HEK293 (cell line): Measurements from ENCODE around the gene ASIC3.

Experiments
- CTCF ChIP-seq: fragments of 450-650 bp; formaldehyde crosslinking; IDR thresholded peaks from 2 replicates; pipeline ENCODE4 v1.5.1; 2016; ENCODE audit warnings: missing biosample characterization, missing genetic modification characterization
- EGR2 ChIP-seq: fragments of 450-650 bp; formaldehyde crosslinking; IDR thresholded peaks from 2 replicates; pipeline ENCODE4 v1.5.1; 2016; ENCODE audit warnings: low read depth, missing biosample characterization, missing genetic modification characterization
- GLIS1 ChIP-seq: fragments of 450-650 bp; formaldehyde crosslinking; IDR thresholded peaks from 2 replicates; pipeline ENCODE4 v1.5.1; 2016; ENCODE audit warnings: missing biosample characterization, missing genetic modification characterization
- GLIS2 ChIP-seq: fragments of 450-650 bp; formaldehyde crosslinking; IDR thresholded peaks from 2 replicates; pipeline ENCODE4 v1.5.1; 2016; ENCODE audit warnings: missing biosample characterization, missing genetic modification characterization
- KLF1 ChIP-seq: fragments of 450-650 bp; formaldehyde crosslinking; IDR thresholded peaks from 2 replicates; pipeline ENCODE4 v1.5.1; 2016; ENCODE audit warnings: missing biosample characterization, missing genetic modification characterization
- KLF7 ChIP-seq: fragments of 450-650 bp; formaldehyde crosslinking; IDR thresholded peaks from 2 replicates; pipeline ENCODE4 v1.5.1; 2016; ENCODE audit warnings: missing biosample characterization, missing genetic modification characterization, borderline replicate concordance
- KLF8 ChIP-seq: fragments of 450-650 bp; formaldehyde crosslinking; IDR thresholded peaks from 2 replicates; pipeline ENCODE4 v1.5.1; 2016; ENCODE audit warnings: missing biosample characterization, missing genetic modification characterization
- PATZ1 ChIP-seq: fragments of 450-650 bp; formaldehyde crosslinking; IDR thresholded peaks from 2 replicates; pipeline ENCODE4 v1.5.1; 2016; ENCODE audit warnings: missing biosample characterization, missing genetic modification characterization
- SP2 ChIP-seq: fragments of 450-650 bp; formaldehyde crosslinking; IDR thresholded peaks from 2 replicates; pipeline ENCODE4 v1.5.1; 2016; ENCODE audit warnings: missing biosample characterization, missing genetic modification characterization
- SP3 ChIP-seq: fragments of 450-650 bp; formaldehyde crosslinking; IDR thresholded peaks from 2 replicates; pipeline ENCODE4 v1.5.1; 2016; ENCODE audit warnings: missing biosample characterization, missing genetic modification characterization
- ZBTB1 ChIP-seq: fragments of 450-650 bp; formaldehyde crosslinking; IDR thresholded peaks from 2 replicates; pipeline ENCODE4 v1.5.1; 2016; ENCODE audit warnings: missing biosample characterization, missing genetic modification characterization
- ZBTB17 ChIP-seq: fragments of 450-650 bp; formaldehyde crosslinking; IDR thresholded peaks from 2 replicates; pipeline ENCODE4 v1.5.1; 2016; ENCODE audit warnings: missing biosample characterization, missing genetic modification characterization
- ZBTB20 ChIP-seq: fragments of 450-650 bp; formaldehyde crosslinking; IDR thresholded peaks from 2 replicates; pipeline ENCODE4 v1.5.1; 2016; ENCODE audit warnings: missing biosample characterization, missing genetic modification characterization
- ZBTB8A ChIP-seq: fragments of 450-650 bp; formaldehyde crosslinking; IDR thresholded peaks from 2 replicates; pipeline ENCODE4 v1.5.1; 2016; ENCODE audit warnings: missing biosample characterization, missing genetic modification characterization
- ZEB2 ChIP-seq: fragments of 450-650 bp; formaldehyde crosslinking; IDR thresholded peaks from 2 replicates; pipeline ENCODE4 v1.5.1; 2016; ENCODE audit warnings: missing biosample characterization, missing genetic modification characterization
- ZFHX2 ChIP-seq: fragments of 450-650 bp; formaldehyde crosslinking; conservative IDR thresholded peaks from 2 replicates; pipeline ENCODE4 v1.5.1; 2016; ENCODE audit warnings: missing biosample characterization, missing genetic modification characterization
- ZFP3 ChIP-seq: fragments of 450-650 bp; formaldehyde crosslinking; IDR thresholded peaks from 2 replicates; pipeline ENCODE4 v1.5.1; 2016; ENCODE audit warnings: low read depth, missing biosample characterization, missing genetic modification characterization
- ZNF112 ChIP-seq: fragments of 450-650 bp; formaldehyde crosslinking; IDR thresholded peaks from 2 replicates; pipeline ENCODE4 v1.5.0; 2017; ENCODE audit warnings: missing biosample characterization, missing genetic modification characterization
- ZNF2 ChIP-seq: fragments of 450-650 bp; formaldehyde crosslinking; IDR thresholded peaks from 2 replicates; pipeline ENCODE4 v1.5.1; 2016; ENCODE audit warnings: missing biosample characterization, missing genetic modification characterization
- ZNF214 ChIP-seq: fragments of 450-650 bp; formaldehyde crosslinking; IDR thresholded peaks from 2 replicates; pipeline ENCODE4 v1.5.1; 2017; ENCODE audit warnings: missing biosample characterization, mild to moderate bottlenecking, missing genetic modification characterization, borderline replicate concordance
- ZNF239 ChIP-seq: fragments of 450-650 bp; formaldehyde crosslinking; IDR thresholded peaks from 2 replicates; pipeline ENCODE4 v1.5.1; 2016; ENCODE audit warnings: missing biosample characterization, missing genetic modification characterization
- ZNF26 ChIP-seq: fragments of 450-650 bp; formaldehyde crosslinking; IDR thresholded peaks from 2 replicates; pipeline ENCODE4 v1.5.1; 2016; ENCODE audit warnings: missing biosample characterization, missing genetic modification characterization
- ZNF302 ChIP-seq: fragments of 450-650 bp; formaldehyde crosslinking; IDR thresholded peaks from 2 replicates; pipeline ENCODE4 v1.5.1; 2016; ENCODE audit warnings: missing biosample characterization, missing genetic modification characterization, low read depth
- ZNF341 ChIP-seq: fragments of 450-650 bp; formaldehyde crosslinking; IDR thresholded peaks from 2 replicates; pipeline ENCODE4; 2016; ENCODE audit warnings: low read depth, missing biosample characterization, missing genetic modification characterization
- ZNF37A ChIP-seq: fragments of 450-650 bp; IDR thresholded peaks from 2 replicates; pipeline ENCODE4 v1.5.1; 2018; ENCODE audit warnings: missing biosample characterization, missing genetic modification characterization
- ZNF398 ChIP-seq: fragments of 450-650 bp; formaldehyde crosslinking; IDR thresholded peaks from 2 replicates; pipeline ENCODE4 v1.5.1; 2017; ENCODE audit warnings: missing biosample characterization, missing genetic modification characterization
- ZNF423 ChIP-seq: fragments of 450-650 bp; formaldehyde crosslinking; IDR thresholded peaks from 2 replicates; pipeline ENCODE4 v1.5.1; 2016; ENCODE audit warnings: missing biosample characterization, missing genetic modification characterization
- ZNF626 ChIP-seq: fragments of 450-650 bp; sonication (Bioruptor Pico); formaldehyde crosslinking; IDR thresholded peaks from 2 replicates; pipeline ENCODE4 v1.5.1; 2018; ENCODE audit warnings: missing biosample characterization, missing genetic modification characterization, inconsistent platforms
- ZNF768 ChIP-seq: fragments of 450-650 bp; formaldehyde crosslinking; IDR thresholded peaks from 2 replicates; pipeline ENCODE4 v1.5.1; 2018; ENCODE audit warnings: missing biosample characterization, mild to moderate bottlenecking, missing genetic modification characterization
- ZNF791 ChIP-seq: fragments of 450-650 bp; formaldehyde crosslinking; IDR thresholded peaks from 2 replicates; pipeline ENCODE4 v1.5.1; 2016; ENCODE audit warnings: missing biosample characterization, missing genetic modification characterization

ASIC3 gene

GRCh38 chr7:151060416-151061212 is 12.3 kb downstream of the ASIC3 start (continued):
- TF ChIP-seq PATZ1 (peak; percentile 8; the same call in 1 of the 2 replicates), ZNF398 (tag by site-specific recombination) (peak; percentile 79), ZFP3 (tag by site-specific recombination) (0 out of 2 replicates have a peak, but pooled peaks have one; percentile 54), ZNF214 (tag by site-specific recombination) (no peak), ZNF341 (tag by site-specific recombination) (peak; percentile 92), ZNF239 (no peak), ZNF768 (tag by site-specific recombination) (no peak), ZNF626 (tag by site-specific recombination) (no peak), ZFHX2 (peak; percentile 98), SP3 (tag by site-specific recombination) (peak; percentile 84), ZNF302 (tag by site-specific recombination) (no peak), ZNF423 (tag by site-specific recombination) (peak; percentile 66), KLF7 (tag by site-specific recombination) (no peak), ZNF37A (tag by site-specific recombination) (no peak), SP2 (tag by site-specific recombination) (peak; percentile 65), ZNF791 (tag by site-specific recombination) (no peak), ZBTB20 (tag by site-specific recombination) (peak; percentile 16; the same call in 1 of the 2 replicates), CTCF (tag by site-specific recombination) (peak; percentile 85), ZBTB8A (tag by site-specific recombination) (no peak), KLF8 (tag by site-specific recombination) (0 out of 2 replicates have a peak, but pooled peaks have one; percentile 7), GLIS1 (tag by site-specific recombination) (peak; percentile 96), ZNF112 (no peak), ZBTB17 (tag by site-specific recombination) (0 out of 2 replicates have a peak, but pooled peaks have one; percentile 17), ZNF26 (tag by site-specific recombination) (no peak), ZBTB1 (no peak), ZEB2 (tag by site-specific recombination) (no peak), KLF1 (tag by site-specific recombination) (peak; percentile 88), EGR2 (tag by site-specific recombination) (peak; percentile 95), ZNF2 (tag by site-specific recombination) (no peak; the same call in 1 of the 2 replicates), GLIS2 (tag by site-specific recombination) (peak; percentile 73)
- TF ChIP-seq, all 188 proteins: peak for 19
